GM23338 (cell line): Measurements from ENCODE around the gene ST6GALNAC3. TPM values are rescaled to one million over a fixed set of nuclear protein-coding genes. Genes with fewer than 3 reads are reported as not detected.

Experiments used
- ATAC-seq: fragments of 200-7000 bp; cut with Tn5 transposase; 3 replicates; pipeline ENCODE4 v1.9.1; 2020
- DNase-seq: peaks from one replicate; pipeline ENCODE4 v3.0.0-alpha.2; 2015; ENCODE audit warnings: low spot score
- H2AFZ ChIP-seq: fragments of 200-600 bp; sonication (generic); 2 replicates; pipeline ENCODE4 v1.8.0; 2016; ENCODE audit warnings: antibody characterized with exemption, mild to moderate bottlenecking, moderate library complexity
- H3F3A ChIP-seq: fragments of 200-600 bp; sonication (generic); replicated peaks from 2 replicates; pipeline ENCODE4 v1.8.0; 2017; ENCODE audit warnings: antibody characterized with exemption, mixed run types, low read depth
- H3K27ac ChIP-seq: fragments of 200-600 bp; sonication (generic); 2 replicates; pipeline ENCODE4 v1.6.1; 2016; ENCODE audit warnings: low read depth
- H3K27me3 ChIP-seq: fragments of 200-600 bp; sonication (generic); 2 replicates; pipeline ENCODE4 v1.8.0; 2016; ENCODE audit warnings: mild to moderate bottlenecking, mixed run types, moderate library complexity; ENCODE audit not compliant: insufficient read depth
- H3K36me3 ChIP-seq: fragments of 200-600 bp; sonication (generic); 2 replicates; pipeline ENCODE4 v1.8.0; 2016; ENCODE audit warnings: mild to moderate bottlenecking; ENCODE audit not compliant: insufficient read depth
- H3K4me1 ChIP-seq: fragments of 200-600 bp; sonication (generic); 2 replicates; pipeline ENCODE4 v1.8.0; 2016; ENCODE audit warnings: mild to moderate bottlenecking, moderate library complexity; ENCODE audit not compliant: insufficient read depth
- H3K4me2 ChIP-seq: fragments of 200-600 bp; sonication (generic); 2 replicates; pipeline ENCODE4 v1.7.1; 2017; ENCODE audit warnings: mixed run types
- H3K4me3 ChIP-seq: fragments of 200-600 bp; sonication (generic); 2 replicates; pipeline ENCODE4 v1.6.1; 2016; ENCODE audit warnings: mixed run types
- H3K79me2 ChIP-seq: fragments of 200-600 bp; sonication (generic); replicated peaks from 2 replicates; pipeline ENCODE4 v1.8.0; 2017; ENCODE audit warnings: mild to moderate bottlenecking; ENCODE audit not compliant: insufficient read depth
- H3K9me2 ChIP-seq: fragments of 200-600 bp; sonication (generic); 2 replicates; pipeline ENCODE4 v1.8.0; 2017; ENCODE audit not compliant: insufficient read depth
- H4K20me1 ChIP-seq: fragments of 200-600 bp; sonication (generic); replicated peaks from 2 replicates; pipeline ENCODE4 v1.8.0; 2017; ENCODE audit warnings: mild to moderate bottlenecking; ENCODE audit not compliant: insufficient read depth
- H3K27ac Mint-ChIP-seq: 2 replicates; pipeline ENCODE4 v1.8.0; 2020; ENCODE audit warnings: inconsistent platforms, mild to moderate bottlenecking, moderate library complexity, mixed read lengths
- H3K27me3 Mint-ChIP-seq: 3 replicates; pipeline ENCODE4 v1.8.0; 2022; ENCODE audit warnings: low read depth, mild to moderate bottlenecking, moderate library complexity, mixed read lengths, inconsistent platforms; ENCODE audit not compliant: insufficient read depth, poor library complexity
- H3K36me3 Mint-ChIP-seq: 3 replicates; pipeline ENCODE4 v1.8.0; 2021; ENCODE audit warnings: low read depth, mild to moderate bottlenecking, inconsistent platforms, moderate library complexity, mixed read lengths
- H3K4me1 Mint-ChIP-seq: 3 replicates; pipeline ENCODE4 v1.8.0; 2020; ENCODE audit warnings: mild to moderate bottlenecking, inconsistent platforms, mixed read lengths
- H3K4me3 Mint-ChIP-seq: 3 replicates; pipeline ENCODE4 v1.8.0; 2021; ENCODE audit warnings: moderate library complexity, mild to moderate bottlenecking, inconsistent platforms, mixed read lengths
- H3K9me3 Mint-ChIP-seq: 3 replicates; pipeline ENCODE4 v1.8.0; 2020; ENCODE audit warnings: moderate library complexity, mild to moderate bottlenecking, inconsistent platforms, mixed read lengths
- CREB1 ChIP-seq: fragments of 250-450 bp; sonication (Bioruptor Pico); IDR thresholded peaks from 2 replicates; pipeline ENCODE4 v1.5.0; 2020; ENCODE audit warnings: low read depth, mild to moderate bottlenecking, moderate library complexity
- CTCF ChIP-seq, 2 experiments: fragments of 200-600 bp in 1 of 2; sonication (generic) in 1 of 2; conservative IDR thresholded peaks; 2 replicates each; pipeline versions ENCODE4 v1.5.1 to v1.6.1; 2016 to 2017; ENCODE audit warnings: antibody characterized with exemption in 2 of 2, low read depth in 2 of 2, mild to moderate bottlenecking in 2 of 2, moderate library complexity in 1 of 2
- ETS1 ChIP-seq: IDR thresholded peaks from 2 replicates; pipeline ENCODE4 v1.6.1; 2016; ENCODE audit warnings: antibody characterized with exemption
- EZH2 ChIP-seq: fragments of 200-600 bp; sonication (generic); IDR thresholded peaks from one replicate; pipeline ENCODE4 v1.8.0; 2017; ENCODE audit warnings: antibody characterized with exemption, mild to moderate bottlenecking, low read depth; ENCODE audit not compliant: unreplicated experiment
- EZH2phosphoT487 ChIP-seq: fragments of 200-600 bp; sonication (generic); IDR thresholded peaks from one replicate; pipeline ENCODE4 v1.8.1; 2018; ENCODE audit warnings: antibody characterized with exemption; ENCODE audit not compliant: unreplicated experiment
- JUNB ChIP-seq: IDR thresholded peaks from one replicate; pipeline ENCODE4 v1.6.1; 2016; ENCODE audit warnings: antibody characterized with exemption; ENCODE audit not compliant: unreplicated experiment
- NANOG ChIP-seq: IDR thresholded peaks from 2 replicates; pipeline ENCODE4 v1.6.1; 2016; ENCODE audit warnings: antibody characterized with exemption, borderline replicate concordance
- POLR2AphosphoS5 ChIP-seq: IDR thresholded peaks from 2 replicates; pipeline ENCODE4 v1.6.1; 2016; ENCODE audit warnings: antibody characterized with exemption, low read depth
- REST ChIP-seq: IDR thresholded peaks from one replicate; pipeline ENCODE4 v1.6.1; 2018; ENCODE audit warnings: antibody characterized with exemption; ENCODE audit not compliant: unreplicated experiment
- STAT1 ChIP-seq: IDR thresholded peaks from one replicate; pipeline ENCODE4 v1.6.1; 2016; ENCODE audit warnings: antibody characterized with exemption; ENCODE audit not compliant: unreplicated experiment
- ZNF114 ChIP-seq: fragments of 250-450 bp; sonication (Bioruptor Pico); IDR thresholded peaks from 2 replicates; pipeline ENCODE4 v1.5.0; 2020; ENCODE audit warnings: mild to moderate bottlenecking, moderate library complexity
- ZNF331 ChIP-seq: fragments of 250-450 bp; sonication (Bioruptor Pico); IDR thresholded peaks from 2 replicates; pipeline ENCODE4 v1.5.0; 2020; ENCODE audit warnings: low read depth, mild to moderate bottlenecking, moderate library complexity
- ZNF462 ChIP-seq: fragments of 250-450 bp; sonication (Bioruptor Pico); IDR thresholded peaks from 2 replicates; pipeline ENCODE4 v1.5.0; 2020; ENCODE audit warnings: mild to moderate bottlenecking, moderate library complexity
- polyA plus RNA-seq: library from polyadenylated mRNA; unstranded; fragments of >200 nt; fragmentation: Nextera tagmentation; extraction: Ambion mirVana; gene quantifications from 2 replicates; pipeline ENCODE4 v1.2.1, GENCODE V29; 2016
- total RNA-seq: library from RNA; depleted of rRNA; stranded (reverse); fragments of >200 nt; shearing (Covaris generic); gene quantifications from 2 replicates; pipeline ENCODE4 v1.2.3, GENCODE V29; 2014

The ST6GALNAC3 gene
- total and polyA plus RNA-seq, 2 experiments from 2014 or later = 4.7 to 11.6 TPM

- TF ChIP-seq ZNF114 (CRISPR knock-in tag) = no peak
- TF ChIP-seq STAT1 = no peak
Observed at GRCh38 chr1:76292418-76293184, 218.1 kb downstream of the ST6GALNAC3 start (continued).

- no peak overlapping the region for H3K27ac ChIP-seq
- H4K20me1 ChIP-seq = no peaks in the 10 kb centered on the region
- no peak for DNase-seq
- H3K36me3 ChIP-seq = no peaks in the 10 kb centered on the region
- H3K27me3 ChIP-seq = no peaks in the 10 kb centered on the region
- no peaks in the 10 kb centered on the region for H3K9me2 ChIP-seq
- ATAC-seq = no peak
- Mint-ChIP-seq H3K27me3 (peaks cover 3% of the 10 kb centered on the region), H3K4me1 (peaks cover 80% of the 10 kb centered on the region), H3K36me3 (no peaks in the 10 kb centered on the region), H3K9me3 (no peaks in the 10 kb centered on the region), H3K27ac (no peak overlapping the region), H3K4me3 (no peak overlapping the region)
- H3K4me1 ChIP-seq = peaks cover 56% of the 10 kb centered on the region
- no peak overlapping the region for H3K4me3 ChIP-seq
- no peaks in the 10 kb centered on the region for H3K79me2 ChIP-seq
- no peaks in the 10 kb centered on the region for H3F3A ChIP-seq
- H3K4me2 ChIP-seq = no peak overlapping the region
- H2AFZ ChIP-seq = no peak overlapping the region
- TF ChIP-seq ZNF331 (no peak), CREB1 (no peak), ETS1 (no peak), ZNF462 (no peak), REST (no peak), JUNB (no peak), EZH2phosphoT487 (no peak), NANOG (no peak), EZH2 (no peak), ZNF114 (CRISPR knock-in tag) (no peak), CTCF (conservative IDR thresholded peaks at IDR 0.05; ENCODE audit: low read depth in 2 of 2) (no peak), POLR2AphosphoS5 (no peak)
Observed at GRCh38 chr1:76293831-76294230, 219.3 kb downstream of the ST6GALNAC3 start.
